COLO668 (cell line): Measurements from ENCODE around the gene MRPS6.
A peak's percentile ranks its signal among the peaks of the same experiment; 100 is the strongest.

Source experiments
- DNase-seq: peaks from one replicate; lab custom pipeline; 2025; ENCODE audit not compliant: unreplicated experiment; lab: John Stamatoyannopoulos, UW

Gene MRPS6

GRCh38 chr21:34073032-34073748 lies at the start of gene MRPS6, which contains the start of gene SLC5A3:
MRPS6 (plus strand) TSS chr21:34073578; CDS start chr21:34073701, 123 bp downstream.
SLC5A3 (plus strand) TSS chr21:34073578; CDS start chr21:34095199, 21,621 bp downstream.
- peak; percentile 94 for DNase-seq

- DNase-seq: no peak
Measured at GRCh38 chr21:34023691-34024373, 49.5 kb upstream of the MRPS6 start.

- DNase-seq: no peak
Measured at GRCh38 chr21:34024374-34024693, 49.0 kb upstream of the MRPS6 start.

DNA sequence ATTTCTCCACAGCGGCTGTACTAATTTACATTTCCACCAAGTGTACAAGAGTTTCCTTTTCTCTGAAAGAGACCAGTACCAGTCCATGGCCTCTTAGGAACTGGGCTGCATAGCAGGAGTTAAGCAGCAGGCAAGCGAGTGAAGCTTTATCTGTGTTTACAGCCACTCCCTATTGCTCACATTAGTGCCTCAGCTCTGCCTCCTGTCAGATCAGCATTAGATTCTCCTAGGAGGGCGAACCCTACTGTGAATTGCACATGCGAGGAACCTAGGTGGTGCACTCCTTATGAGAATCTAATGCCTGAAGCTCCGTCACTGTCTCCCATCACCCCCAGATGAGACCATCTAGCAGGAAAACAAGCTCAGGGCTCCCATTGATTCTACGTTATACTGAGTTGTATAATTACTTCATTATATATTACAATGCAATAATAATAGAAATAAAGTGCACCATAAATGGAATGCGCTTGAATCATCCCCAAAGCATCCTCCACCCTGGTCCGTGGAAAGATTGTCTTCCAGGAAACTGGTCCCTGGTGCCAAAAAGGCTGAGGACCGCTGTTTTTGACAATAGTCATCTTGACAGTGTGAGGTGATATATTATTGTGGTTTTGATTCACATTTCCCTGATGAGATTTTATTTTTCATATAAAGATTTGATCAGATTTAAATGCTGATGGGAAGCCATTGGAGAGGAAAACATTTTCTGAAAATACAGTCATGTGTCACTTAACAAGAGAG lies 45.5 kb upstream of the MRPS6 start:
- no peak for DNase-seq

DNA sequence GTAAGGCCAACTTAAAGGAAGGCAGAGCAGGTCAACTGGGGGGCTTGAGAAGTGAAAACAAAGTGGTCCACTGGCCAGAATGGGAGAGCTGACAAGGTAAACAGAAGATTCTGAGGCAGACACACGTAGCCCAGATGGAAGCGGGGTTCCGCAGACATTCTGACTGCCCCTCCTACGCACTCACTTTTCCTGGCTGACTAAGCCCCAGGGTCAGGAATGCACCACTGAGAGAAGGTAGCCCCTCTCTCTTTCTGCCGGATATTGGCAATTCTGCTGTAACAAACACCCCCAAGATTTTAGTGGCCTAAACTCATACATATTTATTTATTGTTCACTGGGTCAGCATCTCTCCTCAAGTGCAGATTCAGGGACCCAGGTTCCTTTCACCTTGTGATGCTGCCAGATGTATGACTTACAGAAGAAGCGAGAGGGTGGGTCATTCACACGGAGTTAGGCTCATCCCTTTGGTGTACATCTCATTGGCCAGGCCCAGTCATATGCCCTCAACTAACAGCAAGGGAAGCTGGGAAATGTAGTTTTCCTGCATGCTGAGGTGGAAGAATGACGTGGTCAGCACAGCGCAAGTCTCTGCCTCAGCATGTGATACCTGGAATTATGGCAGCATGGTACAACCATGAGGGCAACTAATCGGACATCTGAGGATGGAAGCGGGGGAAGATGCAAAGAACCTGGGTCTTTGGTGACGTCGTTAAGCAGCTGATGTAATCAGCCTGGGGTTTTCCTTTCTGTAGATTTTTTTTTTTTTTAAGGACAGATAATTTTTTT lies 43.4 kb upstream of the MRPS6 start:
- DNase-seq: peak; percentile 16

GRCh38 chr21:34031835-34032370 lies 41.5 kb upstream of the MRPS6 start:
- DNase-seq: no peak

DNA sequence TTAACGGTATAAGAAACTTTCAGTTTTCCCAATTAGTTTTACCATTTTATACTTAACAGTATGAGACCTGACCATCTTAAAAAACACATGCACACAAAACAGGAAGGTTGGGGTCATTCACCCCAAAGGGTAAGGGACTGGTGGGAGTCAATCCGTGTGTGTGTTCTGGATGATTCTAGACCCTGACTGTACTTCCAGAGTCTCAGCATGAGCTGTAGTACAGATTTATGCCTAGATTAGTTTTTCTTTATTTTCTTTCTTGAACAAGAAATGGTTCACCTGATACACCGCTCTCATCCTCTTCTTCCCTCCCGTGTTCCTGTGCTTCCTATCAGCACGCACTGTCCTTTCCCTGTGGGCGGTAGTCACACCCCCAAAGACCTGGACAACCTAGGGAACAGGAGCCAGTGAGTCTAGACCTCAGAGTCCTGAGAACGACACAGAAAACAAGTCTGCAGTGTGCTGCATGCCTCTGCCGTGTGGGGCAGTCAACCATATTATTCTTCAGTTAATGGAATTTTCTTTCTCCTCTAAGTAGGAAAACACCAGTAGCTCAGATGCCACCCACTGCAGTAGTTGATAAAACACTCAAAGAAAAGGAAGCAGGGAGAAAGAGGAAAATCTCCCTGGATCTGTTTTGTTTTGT lies 38.9 kb upstream of the MRPS6 start:
- DNase-seq: no peak

- DNase-seq: no peak
Measured at GRCh38 chr21:34035619-34036354, 37.6 kb upstream of the MRPS6 start.

DNA sequence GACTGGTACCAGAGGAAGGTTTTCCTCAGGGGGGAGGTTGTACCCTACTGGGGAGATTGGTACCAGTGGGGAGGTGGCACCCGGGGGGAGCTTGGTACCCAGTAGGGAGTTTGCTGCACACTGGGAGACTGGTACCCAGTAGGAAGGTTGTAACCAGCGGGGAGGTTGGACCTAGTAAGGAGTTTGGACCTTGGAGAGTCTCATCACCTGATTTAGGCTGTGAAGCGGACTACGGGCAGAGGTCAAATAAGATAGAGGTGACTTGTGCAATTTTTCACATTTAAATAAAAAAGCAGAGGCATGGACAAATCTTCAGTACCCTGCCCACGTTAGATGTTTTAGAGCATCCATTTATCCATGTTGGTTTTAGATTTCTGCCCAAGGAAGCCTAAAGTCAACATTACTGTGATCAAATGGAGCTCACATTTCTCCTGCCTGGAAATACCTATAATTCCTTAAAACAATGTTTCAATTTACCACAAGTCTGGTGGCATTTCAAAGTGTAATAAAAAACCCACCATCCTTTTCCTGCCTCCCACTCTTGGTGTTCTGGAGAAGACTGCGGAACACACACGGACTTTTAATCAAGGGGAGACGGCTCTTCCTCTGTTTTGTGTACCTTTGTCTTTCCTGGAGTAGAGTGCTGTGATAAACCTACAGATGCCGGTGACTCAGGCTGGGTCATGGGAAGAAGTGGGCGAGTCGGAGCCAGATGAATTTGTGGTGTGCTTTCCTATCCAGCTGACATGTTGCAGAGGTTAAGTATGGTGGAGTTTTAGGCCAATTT lies 36.2 kb upstream of the MRPS6 start:
- no peak for DNase-seq

GRCh38 chr21:34039678-34040382 lies 33.5 kb upstream of the MRPS6 start:
- no peak for DNase-seq

- DNase-seq: no peak
Measured at GRCh38 chr21:34042735-34043134, 30.6 kb upstream of the MRPS6 start.

- no peak for DNase-seq
Measured at GRCh38 chr21:34043333-34043732, 30.0 kb upstream of the MRPS6 start.

DNA sequence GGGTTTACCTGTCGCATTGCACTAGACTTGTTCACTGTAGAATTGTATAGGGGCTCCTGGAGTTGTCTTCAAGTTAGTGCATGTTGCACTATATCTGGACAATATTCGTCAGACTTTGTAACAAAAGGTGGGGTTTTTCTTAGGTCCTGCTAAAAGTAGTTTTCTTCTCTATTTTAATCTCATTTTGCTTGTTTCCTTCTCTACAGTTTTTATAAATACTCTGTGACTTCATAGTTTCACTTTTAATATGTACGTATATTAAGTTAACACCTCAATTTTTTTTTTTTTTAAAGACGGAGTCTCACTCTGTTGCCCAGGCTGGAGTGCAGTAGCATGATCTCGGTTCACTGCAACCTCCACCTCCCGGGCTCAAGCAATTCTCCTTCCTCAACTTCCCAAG lies 26.5 kb upstream of the MRPS6 start:
- DNase-seq: no peak

GRCh38 chr21:34047835-34048234 lies 25.5 kb upstream of the MRPS6 start:
- no peak for DNase-seq

GRCh38 chr21:34052171-34052570 lies 21.2 kb upstream of the MRPS6 start:
- no peak for DNase-seq

GRCh38 chr21:34054259-34054658 lies 19.1 kb upstream of the MRPS6 start:
- peak; percentile 61 for DNase-seq

- no peak for DNase-seq
Measured at GRCh38 chr21:34055615-34056014, 17.8 kb upstream of the MRPS6 start.

DNA sequence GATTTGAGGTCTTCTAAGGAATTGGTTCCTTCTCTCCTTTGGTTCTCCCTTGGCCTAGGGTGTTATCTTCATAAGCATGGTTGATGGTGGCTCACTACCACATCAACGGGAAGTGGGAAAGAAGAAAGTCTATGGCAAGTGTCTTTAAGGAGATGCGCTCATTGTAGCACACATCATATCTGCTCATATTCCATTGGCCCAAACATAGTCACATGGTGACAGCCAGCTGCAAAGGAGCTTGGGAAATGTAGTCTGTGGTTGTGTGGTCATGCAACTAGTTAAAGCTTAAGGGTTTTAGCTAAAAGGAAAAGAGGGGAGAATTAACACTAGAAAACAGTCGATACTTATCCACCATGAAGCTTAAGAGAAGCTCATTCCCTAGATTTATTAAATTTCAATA lies 11.4 kb upstream of the MRPS6 start:
- DNase-seq: no peak
